Muscle of leg (tissue), 11 donors: ENCODE measurements around the gene DENND4A. TPM values are rescaled to one million over a fixed set of nuclear protein-coding genes. Genes with fewer than 3 reads are reported as not detected.
"Not testable (repeated sequence)": the region's sequence is repeated elsewhere in the genome, so short reads cannot be mapped to it uniquely, and the experiment has no call there.

Experiments used
- DNase-seq: peaks from one replicate; pipeline ENCODE4 v3.0.0; 2013
- H3K27ac ChIP-seq: one replicate; pipeline ENCODE4 v1.5.1; 2013; ENCODE audit warnings: mild to moderate bottlenecking, low read length, control low read depth
- H3K27me3 ChIP-seq: one replicate; pipeline ENCODE4 v1.6.1; 2013; ENCODE audit warnings: low read length; ENCODE audit not compliant: control insufficient read depth, insufficient read depth
- H3K36me3 ChIP-seq: one replicate; pipeline ENCODE4 v1.6.1; 2013; ENCODE audit warnings: low read length; ENCODE audit not compliant: control insufficient read depth, insufficient read depth
- H3K4me1 ChIP-seq: one replicate; pipeline ENCODE4 v1.6.1; 2013; ENCODE audit warnings: low read length; ENCODE audit not compliant: control insufficient read depth, insufficient read depth
- H3K4me3 ChIP-seq: one replicate; pipeline ENCODE4 v1.5.1; 2013; ENCODE audit warnings: low read length, control low read depth
- H3K9me3 ChIP-seq: replicated peaks from 2 replicates; pipeline ENCODE4 v1.6.1; 2013; ENCODE audit warnings: low read depth, low read length; ENCODE audit not compliant: control insufficient read depth
- WGBS: methylation state at CpG from one replicate; pipeline ENCODE4 v1.1.5; 2013; ENCODE audit warnings: missing lambda C conversion rate; ENCODE audit not compliant: insufficient coverage; 5-methylcytosine and 5-hydroxymethylcytosine counted together
- polyA plus RNA-seq, 8 donors: library from polyadenylated mRNA; unstranded; fragments of 120-200 nt; gene quantifications; one replicate each; pipeline versions ENCODE4 v1.2.1 to v1.2.3, GENCODE V29; 2013; ENCODE audit warnings: inconsistent platforms in 1 of 8, low replicate concordance in 1 of 8; ENCODE audit not compliant: insufficient read length in 8 of 8, insufficient read depth in 1 of 8
- total RNA-seq: library from RNA; stranded (reverse); fragments of 120-200 nt; gene quantifications from one replicate; pipeline ENCODE4 v1.2.4, GENCODE V29; 2013

Gene DENND4A
- total and polyA plus RNA-seq, 9 donors, result 8.6 to 19.5 (median 11.5) TPM

- DNase-seq, result no peak
- peak overlapping the region; percentile 63 for H3K27ac ChIP-seq
- H3K27me3 ChIP-seq, result no peaks in the 10 kb centered on the region
- no peak overlapping the region for H3K4me3 ChIP-seq
- peaks cover 2% of the 10 kb centered on the region for H3K4me1 ChIP-seq
- 100% methylated on average over 2 of the region's 3 CpGs for WGBS
- no peaks in the 10 kb centered on the region for H3K9me3 ChIP-seq
- no peaks in the 10 kb centered on the region for H3K36me3 ChIP-seq
Measured at GRCh38 chr15:65819563-65819960, 27.5 kb upstream of the DENND4A start.

GRCh38 chr15:65818927-65819562 is 27.0 kb upstream of the DENND4A start:
- WGBS, result no CpG with 5 or more reads among the region's 4 CpGs
- DNase-seq, result peak; percentile 82
- Histone ChIP-seq H3K27ac (peak overlapping the region; percentile 63), H3K9me3 (no peaks in the 10 kb centered on the region), H3K27me3 (no peaks in the 10 kb centered on the region), H3K4me3 (no peak overlapping the region), H3K36me3 (no peaks in the 10 kb centered on the region), H3K4me1 (peaks cover 2% of the 10 kb centered on the region)

GRCh38 chr15:65816441-65816840 is 24.3 kb upstream of the DENND4A start:
- Histone ChIP-seq H3K36me3 (no peaks in the 10 kb centered on the region), H3K4me1 (peaks cover 2% of the 10 kb centered on the region), H3K9me3 (peaks cover 3% of the 10 kb centered on the region), H3K4me3 (no peak overlapping the region), H3K27me3 (no peaks in the 10 kb centered on the region), H3K27ac (no peak overlapping the region)
- no peak for DNase-seq
- WGBS, result 100% methylated on average over 1 of the region's 3 CpGs

- H3K9me3 ChIP-seq, DNase-seq, H3K27me3 ChIP-seq, H3K27ac ChIP-seq, H3K36me3 ChIP-seq, H3K4me1 ChIP-seq, H3K4me3 ChIP-seq: not testable (repeated sequence)
- WGBS, result 58% methylated on average over 3 of the region's 4 CpGs
Measured at GRCh38 chr15:65816008-65816407, 23.9 kb upstream of the DENND4A start.

GRCh38 chr15:65814271-65814670 is 22.2 kb upstream of the DENND4A start:
- H3K36me3 ChIP-seq, H3K4me3 ChIP-seq, H3K9me3 ChIP-seq, H3K27me3 ChIP-seq, H3K4me1 ChIP-seq, DNase-seq, H3K27ac ChIP-seq: not testable (repeated sequence)
- no CpG with 5 or more reads among the region's 4 CpGs for WGBS

GRCh38 chr15:65812916-65813315 is 20.8 kb upstream of the DENND4A start:
- Histone ChIP-seq H3K9me3 (peaks cover 4% of the 10 kb centered on the region), H3K36me3 (no peaks in the 10 kb centered on the region), H3K4me3 (no peak overlapping the region), H3K27me3 (no peaks in the 10 kb centered on the region), H3K4me1 (no peaks in the 10 kb centered on the region), H3K27ac (no peak overlapping the region)
- DNase-seq, result no peak
- no CpG with 5 or more reads among the region's 1 CpG for WGBS

- WGBS, result no CpG with 5 or more reads among the region's 3 CpGs
- no peak overlapping the region for H3K4me3 ChIP-seq
- peaks cover 4% of the 10 kb centered on the region for H3K9me3 ChIP-seq
- DNase-seq, result no peak
- H3K27ac ChIP-seq, result no peak overlapping the region
- H3K27me3 ChIP-seq, result no peaks in the 10 kb centered on the region
- no peaks in the 10 kb centered on the region for H3K4me1 ChIP-seq
- no peaks in the 10 kb centered on the region for H3K36me3 ChIP-seq
Measured at GRCh38 chr15:65812467-65812866, 20.4 kb upstream of the DENND4A start.

GRCh38 chr15:65811835-65812234 is 19.7 kb upstream of the DENND4A start:
- no peak for DNase-seq
- Histone ChIP-seq H3K36me3 (no peaks in the 10 kb centered on the region), H3K4me1 (no peaks in the 10 kb centered on the region), H3K27ac (no peak overlapping the region), H3K27me3 (no peaks in the 10 kb centered on the region), H3K9me3 (peaks cover 4% of the 10 kb centered on the region), H3K4me3 (no peak overlapping the region)
- whole genome bisulfite sequencing, result no CpG with 5 or more reads among the region's 3 CpGs

GRCh38 chr15:65811011-65811733 is 19.1 kb upstream of the DENND4A start:
- no CpG with 5 or more reads among the region's 4 CpGs for WGBS
- not testable (repeated sequence) for H3K4me3 ChIP-seq, H3K4me1 ChIP-seq, H3K27ac ChIP-seq, DNase-seq, H3K27me3 ChIP-seq, H3K9me3 ChIP-seq, H3K36me3 ChIP-seq

- H3K36me3 ChIP-seq, result no peaks in the 10 kb centered on the region
- no CpG with 5 or more reads among the region's 3 CpGs for WGBS
- H3K4me3 ChIP-seq, result no peak overlapping the region
- no peaks in the 10 kb centered on the region for H3K4me1 ChIP-seq
- no peak overlapping the region for H3K27ac ChIP-seq
- no peaks in the 10 kb centered on the region for H3K9me3 ChIP-seq
- no peak for DNase-seq
- H3K27me3 ChIP-seq, result no peaks in the 10 kb centered on the region
Measured at GRCh38 chr15:65806397-65806796, 14.3 kb upstream of the DENND4A start.
